HG03565 (cell line): ENCODE data around the gene BACE1.
"Not testable (repeated sequence)": the region's sequence is repeated elsewhere in the genome, so short reads cannot be mapped to it uniquely, and the experiment has no call there.

Experiments used
- ATAC-seq: cut with Tn5 transposase; IDR thresholded peaks from one replicate; pipeline ENCODE4 v1.9.1; 2021; ENCODE audit warnings: mild to moderate bottlenecking, moderate library complexity; ENCODE audit not compliant: unreplicated experiment

BACE1 gene

DNA sequence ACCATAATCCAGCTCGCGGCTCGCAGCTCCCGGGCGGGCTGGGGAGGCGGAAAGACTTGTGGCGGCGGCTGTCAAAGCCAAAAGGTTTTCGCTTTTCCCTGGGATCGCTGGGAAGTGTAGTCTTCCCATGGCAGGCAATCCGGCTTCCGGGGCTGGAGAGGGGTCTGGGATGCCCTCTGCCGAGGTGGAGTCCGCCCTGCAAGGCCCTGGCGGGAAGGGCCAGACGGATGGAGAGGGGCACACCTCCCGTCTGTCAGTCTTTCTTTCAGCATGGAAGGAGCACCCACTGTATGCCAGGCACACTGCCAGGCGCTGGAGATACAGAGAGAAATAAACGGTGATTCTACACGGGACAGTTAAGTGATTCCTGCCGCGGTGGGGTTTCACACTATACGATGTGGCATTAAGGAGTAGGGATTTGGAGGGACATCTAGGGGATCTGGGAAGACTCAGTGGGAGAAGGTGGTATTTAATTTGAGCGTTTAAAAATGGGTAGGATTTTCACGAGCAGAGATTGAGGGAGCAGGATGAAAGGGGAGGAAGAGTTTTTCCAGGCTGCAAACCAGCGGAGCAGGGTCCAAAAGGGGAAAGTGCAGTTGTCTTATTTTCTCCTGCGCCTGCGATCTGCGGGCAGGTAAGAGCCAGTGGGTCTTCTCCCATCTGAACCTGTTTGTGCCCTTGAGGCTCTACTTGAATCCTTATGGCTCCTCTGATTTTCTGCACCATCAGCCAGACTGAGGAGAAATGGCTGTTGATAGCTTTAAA is at the start of gene BACE1:
BACE1 (minus strand) TSS at position 60 of the 765 bp plus-strand sequence. CDS start 461 bp downstream, outside the sequence.
- no peak for ATAC-seq

DNA sequence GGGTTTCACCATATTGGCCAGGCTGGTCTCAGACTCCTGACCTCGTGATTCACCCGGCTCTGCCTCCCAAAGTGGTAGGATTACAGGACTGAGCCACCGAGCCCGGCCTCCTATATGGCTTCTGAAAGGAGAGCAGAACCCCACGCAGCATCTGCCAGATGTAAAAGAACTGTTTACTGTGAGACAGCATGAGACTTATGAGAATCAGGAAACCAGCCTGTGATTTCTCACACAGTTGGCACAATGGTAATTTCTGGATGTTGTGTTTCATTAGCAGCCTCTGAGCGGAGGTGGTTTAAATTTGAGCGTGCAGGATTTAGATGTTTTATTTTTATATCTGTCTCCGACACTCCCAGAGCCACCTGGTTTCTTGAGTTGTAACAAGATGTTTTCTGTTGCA is 45.4 kb upstream of the BACE1 start:
- ATAC-seq, result no peak

DNA sequence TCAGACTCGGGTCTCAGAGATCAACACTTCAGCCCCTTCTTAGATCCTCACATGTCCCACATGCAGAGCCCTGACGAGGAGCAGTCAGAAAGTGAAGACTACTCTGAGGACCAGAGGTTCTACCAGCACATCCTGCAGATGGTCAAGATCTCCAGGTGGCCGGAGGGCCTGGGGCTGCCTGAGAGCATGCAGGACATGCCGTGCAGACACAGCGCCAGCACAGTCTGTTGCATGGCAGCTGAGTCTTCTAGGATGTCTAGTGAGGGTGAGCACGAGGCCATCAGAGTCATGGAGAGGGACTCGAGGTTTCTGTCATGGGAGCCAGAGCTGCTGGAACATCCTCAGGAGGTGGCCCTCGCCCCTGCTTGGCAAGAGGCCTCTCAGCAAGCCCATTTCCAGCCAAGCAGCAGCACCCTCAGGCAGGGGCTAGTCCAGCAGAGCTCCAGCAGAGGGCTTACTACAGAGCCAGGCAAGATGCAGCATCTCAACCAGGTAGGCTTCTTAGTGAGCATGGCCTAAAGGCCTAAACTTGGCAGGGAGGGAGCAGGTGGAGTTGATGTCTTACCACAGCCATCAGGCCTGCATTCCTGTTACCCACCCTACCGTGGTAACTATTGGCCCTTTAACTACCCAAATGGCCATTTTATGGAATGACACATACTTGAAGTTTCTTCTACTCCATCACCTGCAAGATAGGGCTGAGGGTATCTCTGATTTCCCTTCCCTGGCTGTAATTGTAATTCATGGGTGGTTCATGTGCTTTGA is 40.3 kb upstream of the BACE1 start:
- no peak for ATAC-seq

DNA sequence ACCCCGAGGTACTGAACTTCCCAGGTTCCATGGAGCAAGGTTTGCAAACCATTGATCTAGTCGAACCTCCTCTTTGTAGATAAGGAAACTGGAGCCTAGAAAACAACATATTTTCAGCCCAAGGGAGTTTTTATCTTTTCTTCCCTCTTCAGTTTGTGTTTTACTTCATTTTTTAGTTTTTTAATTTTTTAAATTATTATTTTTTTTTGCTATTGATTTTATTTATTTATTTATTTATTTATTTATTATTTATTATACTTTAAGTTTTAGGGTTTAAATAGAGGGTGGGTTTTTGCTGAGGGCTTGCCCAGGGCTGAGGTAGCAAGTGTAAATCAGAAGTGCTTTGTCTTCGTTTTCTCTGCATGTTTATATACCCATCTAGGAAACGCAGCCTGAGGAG is 38.5 kb upstream of the BACE1 start:
- ATAC-seq, result no peak

DNA sequence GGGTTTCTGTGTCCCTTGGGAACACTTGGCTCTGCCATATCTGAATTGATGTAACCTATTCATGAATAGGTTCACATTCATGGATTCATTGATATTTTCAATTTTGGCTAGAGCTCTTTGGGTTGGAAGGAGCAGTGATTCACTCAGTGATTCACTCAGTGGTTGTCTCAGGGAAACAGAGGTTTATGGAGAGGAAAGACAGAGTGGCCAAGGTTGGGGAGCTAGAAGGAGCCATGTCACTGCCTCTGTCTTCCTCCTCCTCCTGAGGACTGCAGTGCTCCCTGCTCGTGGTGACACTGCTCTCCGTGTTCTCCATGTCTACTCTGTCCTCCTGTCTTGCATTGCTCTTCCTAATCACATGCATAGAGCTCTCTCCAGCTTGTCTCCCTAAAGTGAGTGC is 29.0 kb upstream of the BACE1 start:
- no peak for ATAC-seq

DNA sequence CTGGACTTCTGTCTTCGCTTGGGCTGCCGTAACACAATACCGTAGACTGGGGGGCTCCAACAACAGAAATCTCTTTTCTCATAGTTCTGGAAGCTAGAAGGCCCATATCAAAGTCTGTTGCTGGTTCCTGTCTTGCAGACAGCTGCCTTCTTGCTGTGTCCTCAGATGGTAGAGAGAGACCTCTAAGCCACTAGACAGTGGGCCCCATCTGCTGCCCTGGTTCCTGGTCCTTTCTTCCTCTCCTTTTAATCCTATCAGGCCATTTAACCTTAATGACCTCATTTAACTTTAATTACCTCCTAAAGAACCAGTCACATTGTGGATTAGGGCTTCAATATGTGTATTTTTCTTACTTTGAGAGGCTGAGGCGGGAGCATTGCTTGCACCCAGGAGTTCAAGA is 21.0 kb upstream of the BACE1 start:
- ATAC-seq, result no peak

DNA sequence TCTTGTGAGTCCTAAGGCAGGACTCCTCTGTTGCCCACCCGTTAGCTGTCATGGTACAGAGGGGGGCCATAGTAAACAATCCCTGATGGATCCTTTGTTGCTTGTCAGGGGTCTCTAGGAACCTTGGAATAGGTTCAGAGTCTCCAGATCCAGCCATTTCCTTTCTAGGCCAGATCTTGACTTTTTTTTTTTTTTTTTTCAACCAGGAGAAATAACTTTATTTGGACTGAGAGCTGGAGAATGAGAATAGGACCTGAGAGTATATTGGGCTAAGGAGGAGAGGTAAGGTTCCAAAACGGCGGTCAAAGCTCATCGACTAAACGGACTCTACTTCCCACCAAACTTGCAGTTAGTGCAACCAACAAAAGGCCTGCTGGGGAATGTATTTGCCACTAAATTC is 19.3 kb upstream of the BACE1 start:
- no peak for ATAC-seq

DNA sequence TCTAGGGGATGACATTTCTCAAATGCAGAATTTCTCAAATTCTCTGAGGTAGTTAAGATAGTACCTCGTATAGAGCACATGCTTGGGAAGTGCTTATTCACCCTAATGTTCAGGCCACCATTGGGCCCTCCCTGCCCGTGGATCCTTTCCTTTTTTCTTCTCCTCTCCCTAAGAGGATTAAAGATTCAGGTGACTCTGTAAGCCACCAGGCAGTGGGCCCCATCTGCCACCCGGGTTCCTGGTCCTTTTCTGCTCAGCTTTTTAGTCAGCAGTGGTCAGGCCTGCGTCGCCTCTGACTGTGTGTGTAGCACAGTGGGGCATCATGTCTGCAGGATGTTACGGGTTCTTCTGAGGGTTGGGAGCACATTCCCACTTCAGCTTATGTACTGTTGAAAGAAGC is 18.8 kb upstream of the BACE1 start:
- ATAC-seq, result no peak

DNA sequence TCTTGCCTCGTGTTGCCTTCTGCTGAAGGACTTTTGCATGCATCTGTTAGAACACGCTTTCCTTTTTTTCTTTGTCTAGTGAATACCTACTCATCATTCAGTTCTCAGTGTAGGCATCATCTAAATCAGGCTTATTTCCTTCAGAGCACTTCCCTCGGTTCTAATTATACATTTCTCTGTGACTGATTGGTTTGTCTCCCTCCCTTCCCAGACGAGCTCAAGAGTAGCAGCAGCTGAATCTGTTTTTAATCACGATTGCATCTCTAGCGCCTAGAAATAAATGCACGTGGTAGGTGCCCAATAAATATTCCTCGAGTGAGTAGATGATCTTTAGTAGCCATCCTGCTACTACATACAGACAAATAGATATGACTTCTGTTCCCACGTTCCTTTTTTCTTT is 17.9 kb upstream of the BACE1 start:
- ATAC-seq, result no peak

DNA sequence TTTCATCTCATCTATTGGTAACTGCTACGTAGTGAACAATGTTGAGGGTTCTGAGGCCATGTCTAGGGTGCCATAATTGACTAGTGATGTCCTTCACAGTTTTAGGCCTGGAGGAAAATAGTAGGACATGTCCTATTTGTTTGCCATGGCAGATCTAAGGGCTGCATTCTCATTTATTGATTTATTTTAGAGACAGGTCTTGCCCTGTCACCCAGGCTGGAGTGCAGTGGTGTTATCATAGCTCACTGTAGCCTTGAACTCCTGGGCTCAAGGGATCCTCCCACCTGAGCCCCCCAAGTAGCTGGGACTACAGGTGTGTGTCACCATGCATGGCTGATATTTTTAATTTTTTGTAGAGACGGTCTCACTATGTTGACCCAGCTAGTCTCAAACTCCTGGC is 16.8 kb upstream of the BACE1 start:
- no peak for ATAC-seq

DNA sequence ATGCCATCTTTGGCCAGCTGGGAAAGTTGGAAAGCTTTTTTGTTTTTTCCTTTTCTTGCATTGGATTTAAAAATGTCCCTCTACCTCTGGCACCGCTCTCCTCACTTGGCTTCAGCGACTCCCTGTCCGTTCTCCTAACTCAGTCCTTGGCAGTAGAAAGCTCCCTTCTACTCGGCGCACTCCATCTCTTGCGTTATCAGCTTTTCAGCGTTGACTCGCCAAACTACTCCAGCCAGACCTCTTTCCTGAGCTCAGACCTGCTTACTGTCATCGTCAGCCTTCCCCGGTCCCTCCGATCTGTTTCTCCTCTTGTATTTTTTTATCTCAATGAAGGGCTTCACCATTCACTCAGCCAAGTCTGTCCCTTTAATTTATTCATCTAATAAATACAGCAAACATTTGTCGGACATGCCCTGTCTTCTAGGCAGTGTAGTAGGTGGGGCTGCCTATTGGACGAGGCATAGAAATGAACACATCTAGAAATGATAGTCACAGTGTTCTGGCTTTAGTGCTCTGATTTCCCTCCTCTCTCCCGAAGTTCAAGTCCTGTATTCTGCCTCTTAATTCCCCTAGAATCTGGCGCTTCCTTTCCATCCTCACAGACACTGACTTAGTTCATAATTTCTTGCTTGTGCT is 12.4 kb upstream of the BACE1 start:
- ATAC-seq, result no peak

DNA sequence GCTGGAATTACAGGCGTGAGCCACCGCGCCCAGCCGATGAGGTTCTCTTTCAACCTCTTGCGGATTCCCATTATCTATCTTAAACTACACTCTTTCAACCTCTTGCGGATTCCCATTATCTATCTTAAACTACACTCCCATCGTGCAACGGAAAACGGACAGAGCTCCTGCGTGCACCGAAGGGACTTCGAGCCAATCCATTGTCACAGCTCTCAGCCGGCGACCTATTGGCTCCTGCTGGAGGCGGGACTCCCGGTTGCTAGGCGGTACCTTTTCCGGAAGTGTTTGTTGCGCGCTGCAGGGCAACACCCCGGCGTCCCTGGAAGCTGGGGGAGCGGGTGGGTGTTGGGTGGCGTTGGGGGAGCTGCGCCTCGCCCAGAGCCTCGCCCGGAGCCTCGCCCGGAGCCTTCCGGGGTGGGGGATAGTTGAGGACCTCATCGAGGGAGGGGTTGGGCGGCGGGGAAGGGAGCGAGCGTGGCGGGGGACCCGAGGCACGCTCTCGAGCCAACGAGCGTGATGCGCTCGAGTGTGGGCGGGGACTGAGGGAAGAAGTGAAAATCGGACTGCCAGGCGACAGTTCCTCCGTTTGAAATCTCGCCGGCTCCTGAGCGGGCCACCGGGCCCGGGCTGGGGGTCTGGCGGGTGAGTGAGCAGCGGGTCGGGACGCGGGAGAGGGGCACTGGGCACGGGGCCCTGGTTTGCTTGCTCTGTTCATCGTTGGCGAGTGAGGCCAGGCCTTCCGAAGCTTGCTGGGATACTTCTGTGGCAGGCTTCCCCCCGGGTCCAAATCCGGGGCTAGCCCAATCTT is 11.7 kb upstream of the BACE1 start, which contains the start of gene CEP164:
CEP164 (plus strand) TSS at position 288 of the 808 bp plus-strand sequence. CDS start 10,733 bp downstream, outside the sequence.
- ATAC-seq, result peak; percentile 94

DNA sequence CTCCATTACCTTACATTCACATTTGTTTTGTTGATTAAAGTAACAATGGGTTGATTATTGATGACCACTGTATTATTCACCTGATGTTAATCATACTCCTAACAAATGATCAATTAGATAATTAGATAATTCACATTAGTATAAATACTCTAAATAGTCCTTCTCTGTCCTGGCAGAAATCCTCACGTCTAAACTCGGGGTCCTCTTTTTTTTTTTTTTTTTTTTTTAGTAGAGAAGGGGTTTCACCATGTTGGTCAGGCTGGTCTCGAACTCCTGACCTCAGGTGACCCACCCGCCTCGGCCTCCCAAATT is 11.2 kb upstream of the BACE1 start:
- ATAC-seq, result not testable (repeated sequence)

DNA sequence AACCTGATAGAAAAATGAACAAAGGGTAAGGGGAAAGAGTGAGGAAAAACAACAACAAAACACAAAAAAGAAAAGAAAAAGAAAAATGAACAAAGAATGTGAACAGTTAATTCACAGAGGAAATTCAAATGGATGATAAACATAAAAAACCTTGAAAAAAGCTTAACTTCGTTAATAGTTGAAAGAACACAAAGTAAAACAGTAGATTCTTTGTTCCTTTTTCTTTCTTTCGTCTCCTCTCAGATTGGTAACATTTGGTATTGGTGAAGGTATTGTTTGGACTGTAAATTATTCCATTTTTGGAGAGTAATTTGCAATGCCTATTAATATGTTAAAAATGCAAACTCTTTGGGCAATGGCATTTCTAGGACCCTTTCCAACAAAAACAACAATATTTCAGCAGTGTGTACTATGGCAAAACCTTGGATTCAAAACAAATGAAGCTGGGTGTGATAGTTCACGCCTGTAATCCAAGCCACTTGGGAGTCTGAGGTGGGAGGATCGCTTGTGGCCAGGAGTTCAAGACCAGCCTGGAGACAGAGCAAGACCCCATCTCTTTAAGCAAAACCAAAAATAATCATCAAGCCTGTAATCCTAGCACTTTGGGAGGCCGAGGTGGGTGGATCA is 3.3 kb upstream of the BACE1 start:
- no peak for ATAC-seq

DNA sequence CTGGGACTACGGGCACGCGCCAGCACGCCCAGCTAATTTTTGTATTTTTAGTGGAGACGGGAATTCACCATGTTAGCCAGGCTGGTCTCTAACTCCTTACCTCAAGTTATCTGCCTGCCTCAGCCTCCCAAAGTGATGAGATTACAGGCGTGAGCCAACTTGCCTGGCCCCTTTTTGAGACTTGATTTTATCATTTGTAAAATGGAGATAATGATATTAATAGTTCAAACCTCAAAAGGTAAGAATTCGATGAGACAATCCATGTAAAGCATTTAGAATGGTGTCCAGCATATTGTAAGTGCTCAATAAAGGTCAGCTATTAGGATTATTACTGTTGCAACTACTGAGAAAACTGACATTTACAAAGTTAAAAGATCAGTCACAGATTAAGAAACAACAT is 2.7 kb upstream of the BACE1 start:
- ATAC-seq, result no peak

DNA sequence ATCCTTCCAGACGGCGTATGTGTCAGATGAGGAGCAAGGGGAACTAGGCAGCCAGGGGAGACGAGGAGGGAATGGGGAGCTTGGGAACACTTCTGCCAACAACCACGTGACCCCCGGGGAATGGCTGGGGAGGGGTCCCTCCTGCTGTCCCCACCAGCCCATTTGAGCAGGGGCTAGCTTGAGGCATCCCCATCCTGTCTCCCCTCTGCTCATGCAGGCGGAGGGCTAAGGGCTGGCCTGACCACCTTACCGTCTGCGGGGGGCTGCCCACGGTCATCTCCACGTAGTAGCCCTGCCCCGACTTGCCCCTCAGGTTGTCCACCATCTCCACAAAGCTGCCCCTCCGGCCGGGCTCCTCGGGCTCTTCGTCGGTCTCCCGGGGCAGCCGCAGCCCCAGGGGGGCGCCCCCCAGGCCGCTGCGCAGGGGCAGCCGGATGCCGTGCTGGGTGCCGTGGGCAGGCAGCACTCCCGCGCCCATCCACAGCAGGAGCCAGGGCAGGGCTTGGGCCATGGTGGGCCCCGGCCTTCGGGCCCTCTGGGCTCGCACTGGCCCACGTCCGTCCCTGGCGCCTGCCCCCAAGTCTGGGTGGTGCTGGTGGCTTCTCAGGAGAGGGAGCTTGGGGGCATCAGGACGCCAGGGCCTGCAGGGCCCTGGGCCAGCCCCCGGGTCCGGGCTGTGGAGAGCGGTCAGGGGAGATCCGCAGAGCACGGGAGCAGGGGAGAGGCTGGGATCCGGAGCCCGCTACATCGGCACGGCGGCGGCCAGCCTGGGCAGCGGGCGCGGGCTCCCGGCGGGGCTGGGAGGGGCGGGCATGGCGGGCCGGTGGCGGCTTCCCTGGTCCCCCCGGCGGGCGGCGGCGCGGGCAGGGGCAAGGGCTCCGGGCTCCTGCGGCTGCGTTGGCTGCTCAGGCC is 515 bp downstream of the BACE1 start:
- no peak for ATAC-seq

DNA sequence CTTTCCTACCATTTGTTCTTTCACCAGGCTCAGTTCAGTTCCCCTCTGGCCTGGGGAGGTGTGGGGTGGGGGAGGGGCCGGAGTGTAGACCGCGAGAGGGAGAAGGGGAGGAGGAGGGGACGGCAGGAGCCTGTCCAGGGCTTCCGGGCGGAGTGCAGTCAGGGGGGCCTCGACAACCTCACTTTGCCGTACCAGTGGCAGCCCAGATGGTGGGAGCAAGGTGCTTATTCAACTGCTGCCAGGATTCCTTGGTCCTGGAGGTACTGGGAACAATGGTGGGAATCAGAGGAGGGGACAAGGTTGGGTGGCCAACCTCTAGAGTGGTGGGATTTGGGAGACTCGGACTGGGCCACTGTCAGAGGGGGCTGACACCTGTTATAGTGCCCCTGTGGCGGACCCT is 1.2 kb downstream of the BACE1 start:
- ATAC-seq, result no peak

DNA sequence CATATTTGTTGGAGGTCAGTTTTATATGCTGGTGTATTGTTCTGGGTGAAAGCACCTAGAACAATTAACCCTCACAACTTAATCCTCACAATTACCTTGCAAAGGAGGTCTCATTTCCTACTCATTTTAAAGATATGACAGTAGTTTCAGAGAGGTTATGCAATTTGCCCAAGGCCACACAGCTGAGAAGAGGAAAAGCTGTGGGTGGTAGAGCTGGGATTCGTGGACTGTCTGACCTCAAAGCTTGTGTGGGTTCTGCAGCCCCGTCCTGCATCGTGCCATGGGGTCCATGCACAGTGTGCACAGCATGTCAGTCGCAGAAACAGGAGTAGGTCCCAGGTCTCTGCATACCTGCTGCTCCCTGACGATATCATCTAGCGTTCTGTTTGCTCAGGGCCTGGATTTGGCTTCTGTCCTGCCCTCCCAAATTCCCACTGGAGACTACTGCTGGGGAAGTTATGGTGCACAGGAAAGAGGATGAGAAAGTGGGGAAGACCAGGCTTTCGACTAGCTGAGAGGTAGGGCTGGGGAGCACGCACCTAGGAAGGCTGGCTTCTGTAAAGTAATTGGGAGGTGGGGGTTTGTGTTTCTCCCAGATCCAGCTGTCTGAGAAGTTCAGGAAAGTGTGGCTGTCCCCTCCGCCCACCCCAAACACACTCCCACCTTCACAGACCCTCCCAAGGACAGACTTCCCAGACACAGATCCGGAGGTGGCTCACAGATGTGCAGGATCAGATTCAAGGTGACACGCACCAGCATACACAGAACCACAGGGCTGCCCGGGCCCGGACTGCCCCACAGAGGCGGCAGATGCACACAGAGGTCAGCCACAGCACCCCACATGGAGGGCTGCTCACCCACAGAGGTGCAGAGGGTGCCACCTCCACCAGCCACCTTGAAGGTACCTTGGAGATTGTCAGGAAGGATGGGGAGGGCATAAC is 2.0 kb downstream of the BACE1 start:
- ATAC-seq, result no peak

DNA sequence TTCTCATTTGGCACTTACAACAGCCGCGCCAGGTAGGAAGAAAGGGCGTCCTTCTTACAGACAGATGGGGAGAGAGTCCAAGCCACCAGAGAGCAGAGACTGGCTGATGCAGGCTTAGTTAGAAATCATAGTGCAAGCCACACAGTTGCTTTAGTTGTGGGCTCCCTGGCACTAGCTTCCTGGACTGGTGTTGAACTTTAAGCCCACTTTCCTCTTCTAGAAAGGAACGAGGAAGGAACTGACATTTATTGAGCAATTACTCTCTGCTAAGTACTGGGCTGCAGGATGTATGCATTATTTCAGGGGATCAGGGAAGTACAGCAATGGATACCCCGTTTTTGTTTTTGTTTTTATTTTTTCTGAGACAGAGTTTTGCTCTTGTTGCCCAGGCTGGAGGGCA is 3.0 kb downstream of the BACE1 start:
- no peak for ATAC-seq
